Endodermal cell (in vitro differentiated cells): ENCODE results near the gene CCR1. TPM values are rescaled to one million over a fixed set of nuclear protein-coding genes. Genes with fewer than 3 reads are reported as not detected.

ENCODE experiments used
- DNase-seq: peaks from one replicate; pipeline ENCODE4 v3.0.0-alpha.2; 2017
- H3K27ac ChIP-seq: 2 replicates; pipeline ENCODE4 v1.5.1; 2013; ENCODE audit warnings: mild to moderate bottlenecking, low read depth, low read length, moderate library complexity
- H3K27me3 ChIP-seq: 2 replicates; pipeline ENCODE4 v1.6.1; 2013; ENCODE audit warnings: mild to moderate bottlenecking, low read length, moderate library complexity; ENCODE audit not compliant: insufficient read depth, control insufficient read depth, poor library complexity, severe bottlenecking
- H3K36me3 ChIP-seq: 2 replicates; pipeline ENCODE4 v1.7.0; 2013; ENCODE audit warnings: mild to moderate bottlenecking, low read length, moderate library complexity; ENCODE audit not compliant: control insufficient read depth, insufficient read depth
- H3K4me1 ChIP-seq: one replicate; pipeline ENCODE4 v1.7.0; 2013; ENCODE audit warnings: low read length; ENCODE audit not compliant: control insufficient read depth, insufficient read depth
- H3K4me3 ChIP-seq: 2 replicates; pipeline ENCODE4 v1.5.1; 2013; ENCODE audit warnings: mild to moderate bottlenecking, low read length, moderate library complexity
- H3K9ac ChIP-seq: 2 replicates; pipeline ENCODE4 v1.6.1; 2013; ENCODE audit warnings: mild to moderate bottlenecking, low read length, moderate library complexity; ENCODE audit not compliant: poor library complexity, severe bottlenecking; ENCODE audit errors: extremely low read depth
- H3K9me3 ChIP-seq: 2 replicates; pipeline ENCODE4 v1.6.1; 2013; ENCODE audit warnings: mild to moderate bottlenecking, low read length, moderate library complexity; ENCODE audit not compliant: control insufficient read depth
- H3K27ac Mint-ChIP-seq: 2 replicates; pipeline ENCODE4 v1.8.0; 2020; ENCODE audit warnings: mixed read lengths
- H3K27me3 Mint-ChIP-seq: 2 replicates; pipeline ENCODE4 v1.8.0; 2021; ENCODE audit warnings: mild to moderate bottlenecking, mixed read lengths; ENCODE audit not compliant: insufficient read depth
- H3K36me3 Mint-ChIP-seq: 2 replicates; pipeline ENCODE4 v1.8.0; 2020; ENCODE audit warnings: low read depth, mixed read lengths
- H3K4me1 Mint-ChIP-seq: 2 replicates; pipeline ENCODE4 v1.8.0; 2020; ENCODE audit warnings: mixed read lengths
- H3K4me3 Mint-ChIP-seq: 2 replicates; pipeline ENCODE4 v1.8.0; 2020; ENCODE audit warnings: mild to moderate bottlenecking, moderate library complexity, mixed read lengths
- H3K9me3 Mint-ChIP-seq: 2 replicates; pipeline ENCODE4 v1.8.0; 2020; ENCODE audit warnings: mild to moderate bottlenecking, mixed read lengths
- CTCF ChIP-seq: fragments of 200-600 bp; sonication (generic); conservative IDR thresholded peaks from 2 replicates; pipeline ENCODE4 v1.5.0; 2021; ENCODE audit warnings: antibody characterized with exemption, mild to moderate bottlenecking
- WGBS, 2 experiments: methylation state at CpG; one replicate each; pipeline versions ENCODE4 v1.1.5 to v1.1.7; 2013; ENCODE audit warnings: missing lambda C conversion rate in 2 of 2, mixed read lengths in 1 of 2; ENCODE audit not compliant: insufficient coverage in 1 of 2, insufficient read length in 1 of 2; 5-methylcytosine and 5-hydroxymethylcytosine counted together
- total RNA-seq, 2 donors: library from RNA; stranded (reverse); fragmentation: NEBNext Ultra II Directional in 1 of 2; extraction: Animal tissue kit (Norgen Biotek cat#: 25700) in 1 of 2; gene quantifications; 2 replicates in 1 of 2; 3 replicates in 1 of 2; pipeline ENCODE4 v1.2.1, GENCODE V29; 2021

Gene CCR1
- total RNA-seq, 2 donors from 2014 or later, result 0.11 TPM; not detected in 1

DNA sequence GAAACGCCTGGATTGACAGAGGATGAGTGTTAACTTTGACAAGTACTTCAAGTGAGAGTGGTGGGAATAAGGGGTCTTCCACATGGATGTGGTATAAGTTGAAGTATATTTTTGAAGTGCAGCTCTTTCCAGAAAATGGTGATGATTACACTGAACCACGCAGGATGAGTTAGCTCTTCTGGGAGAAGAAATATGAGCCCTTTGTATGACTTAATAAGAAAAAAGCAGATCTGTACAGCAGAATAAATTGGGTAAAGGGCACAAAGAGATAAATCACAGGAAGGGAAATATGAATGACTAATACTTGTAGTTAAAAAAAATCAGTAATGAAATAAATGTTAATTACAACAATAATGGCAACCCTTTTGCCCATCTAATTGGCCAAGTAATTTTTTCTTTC, 35.4 kb upstream of the CCR1 start:
- H3K9me3 Mint-ChIP-seq, result no peaks in the 10 kb centered on the region
- H3K27me3 ChIP-seq, result no peaks in the 10 kb centered on the region
- H3K9me3 ChIP-seq, result no peaks in the 10 kb centered on the region
- H3K4me3 Mint-ChIP-seq, result no peak overlapping the region
- peaks cover 3% of the 10 kb centered on the region for H3K4me1 Mint-ChIP-seq
- no peak for DNase-seq
- no peaks in the 10 kb centered on the region for H3K36me3 Mint-ChIP-seq
- H3K27me3 Mint-ChIP-seq, result no peaks in the 10 kb centered on the region
- H3K4me1 ChIP-seq, result no peaks in the 10 kb centered on the region
- H3K27ac Mint-ChIP-seq, result no peak overlapping the region
- 93 to 100% methylated on average over 2 of the region's 2 CpGs for WGBS, 2 experiments
- H3K36me3 ChIP-seq, result no peaks in the 10 kb centered on the region
- H3K27ac ChIP-seq, result no peak overlapping the region
- no peak overlapping the region for H3K9ac ChIP-seq
- no peak for TF ChIP-seq CTCF
- no peak overlapping the region for H3K4me3 ChIP-seq

DNA sequence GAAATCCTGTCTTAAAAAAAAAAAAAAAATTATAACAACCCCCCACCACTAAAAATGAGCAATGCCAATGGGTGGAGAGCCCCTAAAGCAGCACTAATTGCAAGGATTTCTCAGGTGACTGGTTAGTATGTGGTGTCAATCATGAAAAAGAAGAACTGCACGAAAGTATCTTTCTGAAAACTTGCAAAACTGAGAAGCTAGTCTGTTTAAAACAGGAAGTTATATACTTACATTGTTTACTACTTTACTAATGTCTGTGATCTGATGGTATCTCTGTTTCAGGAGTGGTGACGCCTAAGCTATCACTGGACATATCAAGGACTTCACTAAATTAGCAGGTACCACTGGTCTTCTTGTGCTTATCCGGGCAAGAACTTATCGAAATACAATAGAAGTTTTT, 34.0 kb upstream of the CCR1 start, which contains the start of gene CCR3:
TSS of gene CCR3 (plus strand) at position 341 of the 400 bp plus-strand sequence. CDS start 22,699 bp downstream, outside the sequence.
- Histone ChIP-seq H3K4me3 (no peak within 1 kb of the TSS), H3K9me3 (no peaks in the 10 kb centered on the region), H3K36me3 (no peaks in the 10 kb centered on the region), H3K27me3 (no peaks in the 10 kb centered on the region), H3K27ac (no peak within 1 kb of the TSS), H3K9ac (no peak within 1 kb of the TSS), H3K4me1 (no peaks in the 10 kb centered on the region)
- no peak for DNase-seq
- TF ChIP-seq CTCF, result no peak
- H3K9me3 Mint-ChIP-seq, result no peaks in the 10 kb centered on the region
- H3K4me3 Mint-ChIP-seq, result no peak within 1 kb of the TSS
- H3K27me3 Mint-ChIP-seq, result no peaks in the 10 kb centered on the region
- H3K36me3 Mint-ChIP-seq, result no peaks in the 10 kb centered on the region
- peaks cover 3% of the 10 kb centered on the region for H3K4me1 Mint-ChIP-seq
- no peak within 1 kb of the TSS for H3K27ac Mint-ChIP-seq
- 90 to 92% methylated on average over 2 to 4 of the region's 4 CpGs for WGBS, 2 experiments

DNA sequence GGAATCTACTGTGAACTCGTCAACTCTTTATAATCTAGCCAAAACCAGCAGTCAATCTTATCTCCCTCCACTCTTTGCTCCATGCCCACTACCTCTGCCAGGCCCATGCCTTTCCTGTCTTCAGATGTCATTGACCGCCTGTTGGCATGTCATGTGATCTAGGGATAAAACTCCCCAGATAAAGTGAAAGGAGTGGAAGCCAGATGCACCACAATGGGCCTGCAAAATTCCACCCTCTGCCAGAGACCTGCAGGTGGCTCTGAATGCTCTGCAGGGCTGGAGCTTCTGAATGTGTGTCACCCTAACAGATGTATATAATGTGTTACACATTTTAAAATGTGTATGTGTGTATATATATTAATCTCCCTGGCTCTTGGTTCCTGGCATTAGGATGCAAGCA, 31.8 kb upstream of the CCR1 start:
- Mint-ChIP-seq H3K9me3 (no peaks in the 10 kb centered on the region), H3K36me3 (no peaks in the 10 kb centered on the region), H3K27ac (no peak overlapping the region), H3K27me3 (peaks cover 5% of the 10 kb centered on the region), H3K4me1 (peaks cover 3% of the 10 kb centered on the region), H3K4me3 (no peak overlapping the region)
- Histone ChIP-seq H3K27me3 (no peaks in the 10 kb centered on the region), H3K9me3 (no peaks in the 10 kb centered on the region), H3K4me1 (no peaks in the 10 kb centered on the region), H3K36me3 (no peaks in the 10 kb centered on the region), H3K9ac (no peak overlapping the region), H3K27ac (no peak overlapping the region), H3K4me3 (no peak overlapping the region)
- no peak for DNase-seq
- 60 to 100% methylated on average over 1 to 2 of the region's 2 CpGs for WGBS, 2 experiments
- no peak for TF ChIP-seq CTCF
